H9 (cell line): ENCODE results near the gene CCR7. TPM values are rescaled to one million over a fixed set of nuclear protein-coding genes. Genes with fewer than 3 reads are reported as not detected.

ENCODE experiments used
- DNase-seq: peaks from one replicate; pipeline ENCODE4 v3.0.0-alpha.2; 2017
- H2AFZ ChIP-seq: one replicate; pipeline ENCODE4 v1.6.1; 2013; ENCODE audit warnings: mild to moderate bottlenecking, low read length, control low read depth, moderate library complexity
- H2AK5ac ChIP-seq: 2 replicates; pipeline ENCODE4 v1.6.1; 2013; ENCODE audit warnings: low read length, control low read depth, mixed read lengths; ENCODE audit not compliant: insufficient read length
- H2BK120ac ChIP-seq: one replicate; pipeline ENCODE4 v1.6.1; 2013; ENCODE audit warnings: low read depth, mild to moderate bottlenecking, low read length, control low read depth, inconsistent platforms; ENCODE audit not compliant: poor library complexity, severe bottlenecking
- H2BK12ac ChIP-seq: 2 replicates; pipeline ENCODE4 v1.6.1; 2013; ENCODE audit warnings: low read length, control low read depth, mixed read lengths, low read depth; ENCODE audit not compliant: insufficient read length
- H2BK15ac ChIP-seq: 2 replicates; pipeline ENCODE4 v1.6.1; 2013; ENCODE audit warnings: low read depth, low read length, control low read depth
- H2BK20ac ChIP-seq: one replicate; pipeline ENCODE4 v1.6.1; 2013; ENCODE audit warnings: low read depth, mild to moderate bottlenecking, low read length, control low read depth, inconsistent platforms; ENCODE audit not compliant: poor library complexity, severe bottlenecking
- H2BK5ac ChIP-seq: 2 replicates; pipeline ENCODE4 v1.6.1; 2013; ENCODE audit warnings: low read length, control low read depth, mixed read lengths; ENCODE audit not compliant: insufficient read length
- H3K14ac ChIP-seq: 2 replicates; pipeline ENCODE4 v1.6.1; 2013; ENCODE audit warnings: low read length, control low read depth; ENCODE audit not compliant: insufficient read depth
- H3K18ac ChIP-seq: 2 replicates; pipeline ENCODE4 v1.6.1; 2013; ENCODE audit warnings: low read depth, mild to moderate bottlenecking, mixed read lengths, low read length, control low read depth; ENCODE audit not compliant: insufficient read length
- H3K23ac ChIP-seq: 2 replicates; pipeline ENCODE4 v1.6.1; 2013; ENCODE audit warnings: low read length, control low read depth, mixed read lengths, low read depth; ENCODE audit not compliant: insufficient read length
- H3K23me2 ChIP-seq: 2 replicates; pipeline ENCODE4 v1.6.1; 2013; ENCODE audit warnings: low read depth, mild to moderate bottlenecking, mixed read lengths, low read length, control low read depth; ENCODE audit not compliant: insufficient read length, poor library complexity, severe bottlenecking
- H3K27ac ChIP-seq: 2 replicates; pipeline ENCODE4 v1.5.1; 2013; ENCODE audit warnings: low read length, control low read depth, mixed read lengths, low read depth; ENCODE audit not compliant: insufficient read length
- H3K27me3 ChIP-seq: 2 replicates; pipeline ENCODE4 v1.6.1; 2013; ENCODE audit warnings: low read length, control low read depth, inconsistent platforms; ENCODE audit not compliant: insufficient read depth
- H3K4ac ChIP-seq: 2 replicates; pipeline ENCODE4 v1.6.1; 2013; ENCODE audit warnings: low read depth, mild to moderate bottlenecking, control low read depth, inconsistent platforms, low read length, moderate library complexity
- H3K4me1 ChIP-seq: 2 replicates; pipeline ENCODE4 v1.6.1; 2013; ENCODE audit warnings: low read length, control low read depth, inconsistent platforms; ENCODE audit not compliant: insufficient read depth
- H3K4me2 ChIP-seq: 2 replicates; pipeline ENCODE4 v1.6.1; 2013; ENCODE audit warnings: low read length, control low read depth, mixed read lengths; ENCODE audit not compliant: insufficient read length, insufficient read depth
- H3K56ac ChIP-seq: 2 replicates; pipeline ENCODE4 v1.6.1; 2013; ENCODE audit warnings: low read depth, mild to moderate bottlenecking, mixed read lengths, low read length, control low read depth; ENCODE audit not compliant: insufficient read length
- H3K79me1 ChIP-seq: 2 replicates; pipeline ENCODE4 v1.6.1; 2013; ENCODE audit warnings: low read depth, mild to moderate bottlenecking, moderate library complexity, low read length, control low read depth, inconsistent platforms; ENCODE audit not compliant: insufficient read depth, poor library complexity, severe bottlenecking
- H3K79me2 ChIP-seq: 2 replicates; pipeline ENCODE4 v1.6.1; 2013; ENCODE audit warnings: low read length, control low read depth, inconsistent platforms; ENCODE audit not compliant: insufficient read depth
- H3K9ac ChIP-seq: 2 replicates; pipeline ENCODE4 v1.6.1; 2013; ENCODE audit warnings: low read length, control low read depth, mixed read lengths; ENCODE audit not compliant: insufficient read length; ENCODE audit errors: extremely low read depth
- H3K9me3 ChIP-seq: one replicate; pipeline ENCODE4 v1.6.1; 2013; ENCODE audit warnings: low read depth, low read length, inconsistent platforms; ENCODE audit not compliant: control insufficient read depth
- H3T11ph ChIP-seq: one replicate; pipeline ENCODE4 v1.6.1; 2013; ENCODE audit warnings: mild to moderate bottlenecking, low read length, control low read depth, inconsistent platforms
- H4K20me1 ChIP-seq: one replicate; pipeline ENCODE4 v1.6.1; 2013; ENCODE audit not compliant: control insufficient read depth, insufficient read length, insufficient read depth
- H4K5ac ChIP-seq: 2 replicates; pipeline ENCODE4 v1.6.1; 2013; ENCODE audit warnings: low read depth, mild to moderate bottlenecking, mixed read lengths, low read length, control low read depth; ENCODE audit not compliant: insufficient read length
- H4K8ac ChIP-seq: replicated peaks from 2 replicates; pipeline ENCODE4 v1.6.1; 2013; ENCODE audit warnings: low read length, control low read depth, mixed read lengths, low read depth; ENCODE audit not compliant: insufficient read length
- H4K91ac ChIP-seq: 2 replicates; pipeline ENCODE4 v1.6.1; 2013; ENCODE audit warnings: low read depth, mild to moderate bottlenecking, moderate library complexity, mixed read lengths, low read length, control low read depth; ENCODE audit not compliant: insufficient read length
- H3K27ac Mint-ChIP-seq, 3 experiments: 2 replicates in 2 of 3; 3 replicates in 1 of 3; pipeline ENCODE4 v1.8.0; 2020 to 2021; ENCODE audit warnings: mixed read lengths in 3 of 3, mild to moderate bottlenecking in 1 of 3, moderate library complexity in 1 of 3
- H3K27me3 Mint-ChIP-seq: 2 replicates; pipeline ENCODE4 v1.8.0; 2021; ENCODE audit warnings: low read depth, mild to moderate bottlenecking, moderate library complexity, mixed read lengths
- H3K36me3 Mint-ChIP-seq, 3 experiments: 2 replicates in 2 of 3; 3 replicates in 1 of 3; pipeline ENCODE4 v1.8.0; 2020 to 2021; ENCODE audit warnings: low read depth in 3 of 3, mixed read lengths in 3 of 3; ENCODE audit not compliant: insufficient read depth in 1 of 3
- H3K4me1 Mint-ChIP-seq, 2 experiments: 2 replicates each; pipeline ENCODE4 v1.8.0; 2020; ENCODE audit warnings: mixed read lengths in 2 of 2
- H3K4me3 Mint-ChIP-seq, 2 experiments: 2 replicates in 1 of 2; 3 replicates in 1 of 2; pipeline ENCODE4 v1.8.0; 2020 to 2021; ENCODE audit warnings: mild to moderate bottlenecking in 2 of 2, mixed read lengths in 2 of 2, moderate library complexity in 1 of 2
- H3K9me3 Mint-ChIP-seq, 2 experiments: 2 replicates in 1 of 2; 3 replicates in 1 of 2; pipeline ENCODE4 v1.8.0; 2020; ENCODE audit warnings: mild to moderate bottlenecking in 2 of 2, mixed read lengths in 2 of 2, moderate library complexity in 1 of 2
- CTCF ChIP-seq: fragments of 200-600 bp; sonication (generic); conservative IDR thresholded peaks from 3 replicates; pipeline ENCODE4 v1.8.0; 2021; ENCODE audit warnings: antibody characterized with exemption, mild to moderate bottlenecking
- WGBS: extraction: QIAGEN DNeasy Blood & Tissue Kit; methylation state at CpG from one replicate; pipeline ENCODE4 v1.1.7; 2013; ENCODE audit warnings: missing lambda C conversion rate, low lambda C conversion rate, mixed read lengths; ENCODE audit not compliant: insufficient read length; ENCODE audit errors: extremely low coverage; 5-methylcytosine and 5-hydroxymethylcytosine counted together
- total RNA-seq: library from RNA; stranded (reverse); gene quantifications from 2 replicates; pipeline ENCODE4 v1.2.1, GENCODE V29; 2021

CCR7 gene
- total RNA-seq, 1 experiment from 2014 or later, result 0.31 TPM

GRCh38 chr17:40551879-40552768, 13.1 kb downstream of the CCR7 start:
- Histone ChIP-seq H3K23ac (no peak overlapping the region), H3K4me1 (no peaks in the 10 kb centered on the region; the same call in 1 of the 2 replicates), H2BK5ac (no peak overlapping the region), H2BK12ac (no peak overlapping the region), H2AK5ac (no peak overlapping the region), H2AFZ (no peak overlapping the region), H3K18ac (no peak overlapping the region), H2BK15ac (no peak overlapping the region), H3K9ac (no peak overlapping the region), H4K91ac (no peak overlapping the region), H3K56ac (no peak overlapping the region), H3K79me1 (no peaks in the 10 kb centered on the region), H3K79me2 (no peaks in the 10 kb centered on the region), H2BK120ac (no peak overlapping the region), H3K23me2 (no peaks in the 10 kb centered on the region), H3K27me3 (no peaks in the 10 kb centered on the region), H4K20me1 (no peaks in the 10 kb centered on the region), H3K9me3 (no peaks in the 10 kb centered on the region), H3K4me2 (no peak overlapping the region), H3K27ac (no peak overlapping the region), H3T11ph (no peak overlapping the region), H3K14ac (no peak overlapping the region; the same call in 1 of the 2 replicates), H4K5ac (no peak overlapping the region), H3K4ac (no peak overlapping the region), H4K8ac (no peak overlapping the region), H2BK20ac (no peak overlapping the region)
- Mint-ChIP-seq H3K4me3 (no peak overlapping the region), H3K9me3 (0 out of 5 replicates have a peak, but pooled peaks cover 0 to 2% of the 10 kb centered on the region in 2 experiments), H3K27ac (no peak overlapping the region; a peak in 1 of 7 replicates), H3K4me1 (peaks cover 21 to 30% of the 10 kb centered on the region in 2 experiments), H3K27me3 (peaks cover 9% of the 10 kb centered on the region), H3K36me3 (no peaks in the 10 kb centered on the region; a peak in 1 of 7 replicates)
- no CpG with 5 or more reads among the region's 32 CpGs for WGBS
- no peak for TF ChIP-seq CTCF
- peak; percentile 24 for DNase-seq
